ENCODE data around the gene ALDH9A1. TPM values are rescaled to one million over a fixed set of nuclear protein-coding genes. Genes with fewer than 3 reads are reported as not detected.
A peak's percentile ranks its signal among the peaks of the same experiment; 100 is the strongest.
"Not testable (repeated sequence)": the region's sequence is repeated elsewhere in the genome, so short reads cannot be mapped to it uniquely, and the experiment has no call there.

The ALDH9A1 gene
- total RNA-seq, 1 donor from 2014 or later = 46.8 TPM

GRCh38 chr1:165645654-165646366, 52.6 kb downstream of the ALDH9A1 start:
- TF ChIP-seq CTCF (IDR thresholded peaks at IDR 0.05; ENCODE audit: insufficient read depth, low read length, poor library complexity, severe bottlenecking) = no peak
- Histone ChIP-seq H3K27me3 (ENCODE audit: control insufficient read depth, insufficient read depth, low read length) (no peaks in the 10 kb centered on the region), H3K36me3 (ENCODE audit: control insufficient read depth, insufficient read depth, low read length) (peaks cover 1% of the 10 kb centered on the region), H3K4me3 (ENCODE audit: low read depth, low read length) (no peak overlapping the region)
- DNase-seq (ENCODE audit: low read depth) = peak; percentile 43

GRCh38 chr1:165644064-165644735, 54.2 kb downstream of the ALDH9A1 start:
- no peak for DNase-seq (ENCODE audit: low read depth)
- TF ChIP-seq CTCF (IDR thresholded peaks at IDR 0.05; ENCODE audit: insufficient read depth, low read length, poor library complexity, severe bottlenecking) = no peak
- Histone ChIP-seq H3K27me3 (ENCODE audit: control insufficient read depth, insufficient read depth, low read length) (no peaks in the 10 kb centered on the region), H3K36me3 (ENCODE audit: control insufficient read depth, insufficient read depth, low read length) (peaks cover 1% of the 10 kb centered on the region), H3K4me3 (ENCODE audit: low read depth, low read length) (no peak overlapping the region)

- no peak for DNase-seq (ENCODE audit: low read depth)
These were observed 57.0 kb downstream of the ALDH9A1 start for GRCh38 chr1:165641231-165641987.

GRCh38 chr1:165639821-165640623, 58.3 kb downstream of the ALDH9A1 start:
- TF ChIP-seq CTCF (IDR thresholded peaks at IDR 0.05; ENCODE audit: insufficient read depth, low read length, poor library complexity, severe bottlenecking) = no peak
- no peak for DNase-seq (ENCODE audit: low read depth)
- Histone ChIP-seq H3K4me3 (ENCODE audit: low read depth, low read length) (no peak overlapping the region), H3K36me3 (ENCODE audit: control insufficient read depth, insufficient read depth, low read length) (no peaks in the 10 kb centered on the region), H3K27me3 (ENCODE audit: control insufficient read depth, insufficient read depth, low read length) (no peaks in the 10 kb centered on the region)

More at GRCh38 chr1:165641231-165641987, 57.0 kb downstream of the ALDH9A1 start:
- Histone ChIP-seq H3K36me3 (ENCODE audit: control insufficient read depth, insufficient read depth, low read length) (no peaks in the 10 kb centered on the region), H3K4me3 (ENCODE audit: low read depth, low read length) (no peak overlapping the region), H3K27me3 (ENCODE audit: control insufficient read depth, insufficient read depth, low read length) (no peaks in the 10 kb centered on the region)
- TF ChIP-seq CTCF (IDR thresholded peaks at IDR 0.05; ENCODE audit: insufficient read depth, low read length, poor library complexity, severe bottlenecking) = no peak

GRCh38 chr1:165638211-165638610, 60.2 kb downstream of the ALDH9A1 start:
- H3K27me3 ChIP-seq (ENCODE audit: control insufficient read depth, insufficient read depth, low read length); H3K4me3 ChIP-seq (ENCODE audit: low read depth, low read length); H3K36me3 ChIP-seq (ENCODE audit: control insufficient read depth, insufficient read depth, low read length); DNase-seq (ENCODE audit: low read depth): not testable (repeated sequence)
